Progenitor cell of endocrine pancreas (in vitro differentiated cells): ENCODE data around the gene SEMA6B. TPM values are rescaled to one million over a fixed set of nuclear protein-coding genes. Genes with fewer than 3 reads are reported as not detected.
"Not testable (repeated sequence)": the region's sequence is repeated elsewhere in the genome, so short reads cannot be mapped to it uniquely, and the experiment has no call there.

Experiments used
- DNase-seq: peaks from one replicate; pipeline ENCODE4 v3.0.0; 2021; ENCODE audit warnings: low spot score; ENCODE audit not compliant: unreplicated experiment
- H3K27ac Mint-ChIP-seq: 2 replicates; pipeline ENCODE4 v1.8.0; 2021; ENCODE audit warnings: mild to moderate bottlenecking, moderate library complexity, mixed read lengths
- H3K27me3 Mint-ChIP-seq: 2 replicates; pipeline ENCODE4 v1.8.0; 2021; ENCODE audit warnings: mixed read lengths
- H3K36me3 Mint-ChIP-seq: 2 replicates; pipeline ENCODE4 v1.8.0; 2022; ENCODE audit warnings: mixed read lengths; ENCODE audit not compliant: insufficient read depth
- H3K4me1 Mint-ChIP-seq: 2 replicates; pipeline ENCODE4 v1.8.0; 2021; ENCODE audit warnings: low read depth, mixed read lengths
- H3K4me3 Mint-ChIP-seq: 2 replicates; pipeline ENCODE4 v1.8.0; 2021; ENCODE audit warnings: low read depth, mild to moderate bottlenecking, moderate library complexity, mixed read lengths
- H3K9me3 Mint-ChIP-seq: 2 replicates; pipeline ENCODE4 v1.8.0; 2021; ENCODE audit warnings: low read depth, mixed read lengths
- total RNA-seq: library from RNA; stranded (reverse); gene quantifications from 2 replicates; pipeline ENCODE4 v1.2.1, GENCODE V29; 2021
- TF ChIP-seq, protein P1 (sequence below): fragments of 200-600 bp; sonication (generic); IDR thresholded peaks from one replicate; pipeline ENCODE4 v1.5.0; 2021; ENCODE audit warnings: antibody characterized with exemption, mild to moderate bottlenecking; ENCODE audit not compliant: unreplicated experiment

SEMA6B gene
- total RNA-seq, 1 donor from 2014 or later: 26.6 TPM

- H3K4me3 Mint-ChIP-seq: peak overlapping the region; percentile 26
- TF ChIP-seq, protein P1, sequence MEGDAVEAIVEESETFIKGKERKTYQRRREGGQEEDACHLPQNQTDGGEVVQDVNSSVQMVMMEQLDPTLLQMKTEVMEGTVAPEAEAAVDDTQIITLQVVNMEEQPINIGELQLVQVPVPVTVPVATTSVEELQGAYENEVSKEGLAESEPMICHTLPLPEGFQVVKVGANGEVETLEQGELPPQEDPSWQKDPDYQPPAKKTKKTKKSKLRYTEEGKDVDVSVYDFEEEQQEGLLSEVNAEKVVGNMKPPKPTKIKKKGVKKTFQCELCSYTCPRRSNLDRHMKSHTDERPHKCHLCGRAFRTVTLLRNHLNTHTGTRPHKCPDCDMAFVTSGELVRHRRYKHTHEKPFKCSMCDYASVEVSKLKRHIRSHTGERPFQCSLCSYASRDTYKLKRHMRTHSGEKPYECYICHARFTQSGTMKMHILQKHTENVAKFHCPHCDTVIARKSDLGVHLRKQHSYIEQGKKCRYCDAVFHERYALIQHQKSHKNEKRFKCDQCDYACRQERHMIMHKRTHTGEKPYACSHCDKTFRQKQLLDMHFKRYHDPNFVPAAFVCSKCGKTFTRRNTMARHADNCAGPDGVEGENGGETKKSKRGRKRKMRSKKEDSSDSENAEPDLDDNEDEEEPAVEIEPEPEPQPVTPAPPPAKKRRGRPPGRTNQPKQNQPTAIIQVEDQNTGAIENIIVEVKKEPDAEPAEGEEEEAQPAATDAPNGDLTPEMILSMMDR: no peak
- H3K27ac Mint-ChIP-seq: no peak overlapping the region
- peaks cover 4% of the 10 kb centered on the region for H3K4me1 Mint-ChIP-seq
- no peak for DNase-seq
- H3K27me3 Mint-ChIP-seq: peaks cover 40% of the 10 kb centered on the region
- no peaks in the 10 kb centered on the region for H3K9me3 Mint-ChIP-seq
- H3K36me3 Mint-ChIP-seq: no peaks in the 10 kb centered on the region
Measured at GRCh38 chr19:4597278-4597974, 37.9 kb upstream of the SEMA6B start.

- Mint-ChIP-seq H3K9me3 (no peaks in the 10 kb centered on the region), H3K27me3 (peaks cover 44% of the 10 kb centered on the region), H3K4me1 (peaks cover 4% of the 10 kb centered on the region), H3K27ac (no peak overlapping the region), H3K4me3 (no peak overlapping the region), H3K36me3 (no peaks in the 10 kb centered on the region)
- no peak for DNase-seq
- TF ChIP-seq, protein P1: no peak
Measured at GRCh38 chr19:4596033-4596904, 36.8 kb upstream of the SEMA6B start.

GRCh38 chr19:4595158-4595557 is 35.7 kb upstream of the SEMA6B start:
- H3K36me3 Mint-ChIP-seq, H3K27ac Mint-ChIP-seq, H3K9me3 Mint-ChIP-seq, H3K4me3 Mint-ChIP-seq, H3K4me1 Mint-ChIP-seq, DNase-seq: not testable (repeated sequence)
- H3K27me3 Mint-ChIP-seq: peaks cover 41% of the 10 kb centered on the region

DNA sequence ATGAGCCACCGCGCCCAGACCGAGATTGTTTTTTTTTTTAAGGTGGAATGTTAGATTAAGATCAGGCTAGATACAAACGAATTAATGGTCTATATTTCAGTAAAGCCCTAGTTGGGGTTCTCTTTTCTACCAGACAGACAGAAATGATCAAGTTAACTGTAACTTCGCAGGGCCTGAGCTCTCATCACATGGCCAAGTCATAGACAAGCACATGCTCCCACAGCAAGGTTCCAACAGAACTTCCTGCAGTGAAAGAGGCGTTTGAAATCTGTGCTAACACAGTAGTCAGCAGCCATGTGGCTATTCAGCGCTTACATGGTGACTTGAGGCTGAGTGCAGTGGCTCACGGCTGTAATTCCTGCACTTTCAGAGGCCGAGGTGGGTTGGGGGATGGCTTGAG is 34.7 kb upstream of the SEMA6B start:
- Mint-ChIP-seq H3K36me3 (no peaks in the 10 kb centered on the region), H3K9me3 (no peaks in the 10 kb centered on the region), H3K27ac (no peak overlapping the region), H3K27me3 (peaks cover 42% of the 10 kb centered on the region), H3K4me1 (peaks cover 4% of the 10 kb centered on the region), H3K4me3 (no peak overlapping the region)
- TF ChIP-seq, protein P1: no peak
- no peak for DNase-seq

- no peak overlapping the region for H3K27ac Mint-ChIP-seq
- no peaks in the 10 kb centered on the region for H3K9me3 Mint-ChIP-seq
- no peaks in the 10 kb centered on the region for H3K36me3 Mint-ChIP-seq
- no peak overlapping the region for H3K4me3 Mint-ChIP-seq
- H3K4me1 Mint-ChIP-seq: peaks cover 1% of the 10 kb centered on the region
- H3K27me3 Mint-ChIP-seq: peaks cover 38% of the 10 kb centered on the region
- no peak for DNase-seq
- TF ChIP-seq, protein P1: no peak
Measured at GRCh38 chr19:4593409-4593851, 33.9 kb upstream of the SEMA6B start.
